SJCRH30 (cell line): ENCODE measurements around the gene TRAPPC14. TPM values are rescaled to one million over a fixed set of nuclear protein-coding genes. Genes with fewer than 3 reads are reported as not detected.
"Not testable (repeated sequence)": the region's sequence is repeated elsewhere in the genome, so short reads cannot be mapped to it uniquely, and the experiment has no call there.

Experiments used
- DNase-seq, 2 experiments: peaks; one replicate each; pipeline ENCODE4 v3.0.0-alpha.2; 2015 to 2020
- H3K27ac ChIP-seq: fragments of 250-450 bp; sonication (Bioruptor Pico); 2 replicates; pipeline ENCODE4 v1.5.1; 2020; ENCODE audit warnings: mild to moderate bottlenecking, moderate library complexity
- H3K27me3 ChIP-seq: fragments of 250-450 bp; sonication (Bioruptor Pico); 2 replicates; pipeline ENCODE4 v1.5.1; 2020; ENCODE audit warnings: mild to moderate bottlenecking, moderate library complexity
- H3K36me3 ChIP-seq: fragments of 250-450 bp; sonication (Bioruptor Pico); 2 replicates; pipeline ENCODE4 v1.5.1; 2020; ENCODE audit warnings: mild to moderate bottlenecking, moderate library complexity
- H3K4me1 ChIP-seq: fragments of 250-450 bp; sonication (Bioruptor Pico); 2 replicates; pipeline ENCODE4 v1.5.1; 2020; ENCODE audit warnings: mild to moderate bottlenecking, moderate library complexity
- H3K4me3 ChIP-seq: fragments of 250-450 bp; sonication (Bioruptor Pico); 2 replicates; pipeline ENCODE4 v1.5.1; 2020; ENCODE audit warnings: mild to moderate bottlenecking, moderate library complexity
- H3K9me3 ChIP-seq: fragments of 250-450 bp; sonication (Bioruptor Pico); replicated peaks from 2 replicates; pipeline ENCODE4 v1.5.1; 2020; ENCODE audit warnings: mild to moderate bottlenecking, moderate library complexity
- total RNA-seq: library from RNA; depleted of rRNA; stranded (reverse); fragments of >200 nt; shearing (Covaris generic); gene quantifications from 2 replicates; pipeline ENCODE4 v1.2.3, GENCODE V29; 2014; rRNA removed

TRAPPC14 gene
- 9.6 and 15.4 TPM in 2 replicates for total RNA-seq

DNA sequence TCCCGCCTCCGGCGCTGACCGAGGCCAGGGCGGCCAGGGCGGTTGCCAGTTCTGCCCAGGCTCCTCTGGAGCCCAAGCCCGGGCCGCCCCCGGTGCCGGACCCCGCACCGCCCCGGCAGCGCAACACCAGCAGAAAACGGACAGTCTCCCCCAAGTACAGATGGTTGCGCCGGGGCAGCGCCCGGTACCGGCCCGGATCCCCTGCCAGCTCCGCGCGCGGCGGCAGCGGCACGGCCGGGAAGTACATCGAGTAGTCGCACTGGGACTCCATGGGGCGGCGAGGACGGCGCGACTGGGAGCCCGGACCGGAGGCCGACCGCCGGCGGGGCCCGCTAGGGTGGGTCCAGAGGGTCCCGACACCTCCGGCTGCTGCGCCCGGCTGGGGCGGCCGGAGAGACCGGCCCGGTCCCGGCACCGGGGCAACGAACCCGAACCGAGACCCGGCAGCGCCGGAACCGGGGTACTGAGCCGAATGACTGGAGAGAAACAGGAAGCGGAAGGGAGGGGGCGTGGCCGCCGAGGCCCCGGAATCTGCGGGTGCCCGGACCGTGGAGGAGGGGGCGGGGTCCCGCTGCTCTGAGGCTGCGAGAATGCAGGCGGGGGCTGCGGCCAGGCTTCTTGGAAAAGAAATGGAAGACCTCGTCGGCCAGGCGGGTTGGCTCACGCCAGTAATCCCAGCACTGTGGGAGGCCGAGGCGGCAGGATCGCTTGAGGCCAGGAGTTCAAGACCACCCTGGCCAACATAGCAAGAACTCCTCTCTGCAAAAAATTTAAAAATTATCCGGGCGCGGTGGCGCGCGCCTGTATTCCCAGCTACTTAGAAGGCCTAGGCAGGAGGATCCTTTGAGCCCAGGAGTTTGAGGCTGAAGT, at the start of gene TRAPPC14:
Gene TRAPPC14 (minus strand): TSS at position 495 of the 870 bp plus-strand sequence. CDS start 224 bp downstream, at position 271.
- H3K4me1 ChIP-seq = peaks cover 3% of the 10 kb centered on the region; the same call in 1 of the 2 replicates
- peaks cover 11% of the 10 kb centered on the region for H3K36me3 ChIP-seq
- DNase-seq = peak; percentile 93 to 96
- H3K27me3 ChIP-seq = no peaks in the 10 kb centered on the region
- H3K9me3 ChIP-seq = no peaks in the 10 kb centered on the region
- peak within 1 kb of the TSS; percentile 100 for H3K4me3 ChIP-seq
- H3K27ac ChIP-seq = peak within 1 kb of the TSS; percentile 53

DNA sequence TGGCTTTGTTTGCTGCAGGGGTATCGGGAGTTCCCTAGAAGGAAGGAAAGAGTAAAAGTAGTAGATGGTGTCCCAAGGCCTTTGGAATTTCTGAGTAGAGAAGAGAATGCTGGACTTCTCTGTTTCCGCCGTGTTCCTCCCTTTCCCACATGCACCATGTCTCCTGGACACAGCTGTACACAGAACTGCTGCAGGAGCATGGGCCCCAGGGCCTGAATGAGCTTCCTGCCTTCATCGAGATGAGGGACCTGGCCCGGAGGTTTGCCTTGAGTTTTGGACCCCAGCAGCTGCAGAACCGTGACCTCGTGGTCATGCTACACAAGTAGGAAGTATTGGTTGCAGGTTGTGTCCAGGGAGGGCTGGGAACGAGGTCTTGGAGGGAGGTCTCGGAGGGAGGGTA, 45.9 kb upstream of the TRAPPC14 start:
- no peak for DNase-seq
- Histone ChIP-seq H3K4me3 (no peak overlapping the region), H3K4me1 (no peaks in the 10 kb centered on the region), H3K27me3 (no peaks in the 10 kb centered on the region; the same call in 1 of the 2 replicates), H3K27ac (no peak overlapping the region), H3K36me3 (no peaks in the 10 kb centered on the region), H3K9me3 (0 out of 2 replicates have a peak, but pooled peaks cover 2% of the 10 kb centered on the region)

GRCh38 chr7:100200693-100201092, 42.2 kb upstream of the TRAPPC14 start:
- H3K4me1 ChIP-seq = no peaks in the 10 kb centered on the region
- no peaks in the 10 kb centered on the region for H3K9me3 ChIP-seq
- no peaks in the 10 kb centered on the region; the same call in 1 of the 2 replicates for H3K27me3 ChIP-seq
- no peak for DNase-seq
- H3K36me3 ChIP-seq = no peaks in the 10 kb centered on the region
- no peak overlapping the region for H3K4me3 ChIP-seq
- H3K27ac ChIP-seq = no peak overlapping the region

DNA sequence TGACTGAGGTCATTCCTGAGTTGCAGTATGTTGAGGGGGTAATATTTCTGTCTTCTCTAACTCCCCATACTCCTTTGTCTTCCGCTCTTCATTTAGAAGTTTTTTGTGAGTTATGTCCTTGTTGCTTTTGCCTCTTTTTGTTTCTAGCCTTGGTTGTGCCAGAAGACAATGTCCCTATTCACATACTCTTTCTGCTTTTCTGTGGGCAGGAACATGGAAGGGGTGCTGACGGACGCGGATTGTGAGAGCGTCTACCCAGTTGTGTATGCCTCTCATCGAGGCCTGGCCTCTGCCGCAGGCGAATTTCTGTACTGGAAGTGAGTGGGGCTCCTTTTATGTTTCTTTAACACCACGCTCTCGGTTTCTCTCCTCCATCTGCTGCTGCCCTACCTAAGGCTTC, 39.7 kb upstream of the TRAPPC14 start:
- no peaks in the 10 kb centered on the region; the same call in 1 of the 2 replicates for H3K27me3 ChIP-seq
- H3K9me3 ChIP-seq = no peaks in the 10 kb centered on the region
- no peaks in the 10 kb centered on the region for H3K4me1 ChIP-seq
- H3K27ac ChIP-seq = no peak overlapping the region
- H3K4me3 ChIP-seq = no peak overlapping the region
- H3K36me3 ChIP-seq = no peaks in the 10 kb centered on the region
- no peak for DNase-seq

- H3K9me3 ChIP-seq, H3K27ac ChIP-seq, H3K4me1 ChIP-seq, H3K36me3 ChIP-seq, H3K4me3 ChIP-seq, H3K27me3 ChIP-seq, DNase-seq: not testable (repeated sequence)
Observed at GRCh38 chr7:100195901-100196322, 37.4 kb upstream of the TRAPPC14 start.

- no peaks in the 10 kb centered on the region for H3K9me3 ChIP-seq
Observed at GRCh38 chr7:100195222-100195621, 36.7 kb upstream of the TRAPPC14 start.

GRCh38 chr7:100192969-100193368, 34.4 kb upstream of the TRAPPC14 start:
- Histone ChIP-seq H3K36me3 (no peaks in the 10 kb centered on the region), H3K4me1 (no peaks in the 10 kb centered on the region), H3K27ac (no peak overlapping the region), H3K27me3 (no peaks in the 10 kb centered on the region), H3K9me3 (no peaks in the 10 kb centered on the region), H3K4me3 (no peak overlapping the region)
- no peak for DNase-seq

More at GRCh38 chr7:100195222-100195621, 36.7 kb upstream of the TRAPPC14 start:
- Histone ChIP-seq H3K4me1 (no peaks in the 10 kb centered on the region), H3K36me3 (no peaks in the 10 kb centered on the region), H3K27ac (no peak overlapping the region), H3K27me3 (no peaks in the 10 kb centered on the region), H3K4me3 (no peak overlapping the region)
- DNase-seq = no peak

DNA sequence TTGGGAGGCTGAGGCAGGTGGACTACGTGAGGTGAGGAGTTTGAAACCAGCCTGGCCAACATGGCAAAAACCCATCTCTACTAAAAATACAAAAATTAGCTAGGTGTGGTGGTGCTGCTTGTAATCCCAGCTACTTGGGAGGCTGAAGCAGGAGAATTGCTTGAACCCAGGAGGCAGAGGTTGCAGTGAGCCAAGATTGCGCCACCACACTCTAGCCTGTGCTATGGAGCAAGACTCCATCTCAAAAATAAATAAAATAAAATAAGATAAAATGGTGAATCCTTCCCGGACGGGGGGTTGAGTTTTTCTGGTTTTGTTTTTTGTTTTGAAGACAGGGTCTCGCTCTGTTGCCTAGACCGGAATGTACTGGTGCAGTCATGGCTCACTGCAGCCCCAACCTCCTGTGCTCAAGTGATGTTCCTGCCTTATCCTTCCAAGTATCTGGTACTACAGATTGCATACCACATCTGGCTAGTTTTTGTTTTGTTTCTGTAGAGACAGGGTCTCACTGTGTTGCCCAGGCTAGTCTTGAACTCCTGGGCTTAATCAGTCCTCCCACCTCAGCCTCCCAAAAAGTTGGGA, 33.8 kb upstream of the TRAPPC14 start:
- not testable (repeated sequence) for H3K9me3 ChIP-seq, DNase-seq, H3K4me3 ChIP-seq, H3K36me3 ChIP-seq, H3K27ac ChIP-seq, H3K27me3 ChIP-seq, H3K4me1 ChIP-seq

DNA sequence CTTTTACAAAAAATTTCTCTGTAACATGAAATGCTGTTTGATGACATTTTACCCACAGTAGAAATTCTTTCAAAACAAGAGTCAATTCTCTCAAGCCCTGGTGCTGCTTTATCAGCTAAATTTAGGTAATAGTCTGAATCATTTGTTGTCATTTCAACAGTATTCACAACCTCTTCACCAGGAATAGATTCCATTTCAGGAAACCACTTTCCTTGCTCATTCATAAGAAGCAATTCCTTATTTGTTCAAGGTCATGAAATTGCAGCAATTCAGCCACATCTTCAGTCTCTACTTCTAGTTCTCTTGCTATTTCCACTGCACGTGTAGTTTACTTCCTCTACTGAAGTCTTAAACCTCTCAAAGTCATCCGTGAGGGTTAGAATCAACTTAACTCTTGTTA, 33.3 kb upstream of the TRAPPC14 start:
- Histone ChIP-seq H3K27ac (no peak overlapping the region), H3K27me3 (no peaks in the 10 kb centered on the region), H3K36me3 (no peaks in the 10 kb centered on the region), H3K4me1 (no peaks in the 10 kb centered on the region), H3K9me3 (no peaks in the 10 kb centered on the region), H3K4me3 (no peak overlapping the region)
- no peak for DNase-seq

DNA sequence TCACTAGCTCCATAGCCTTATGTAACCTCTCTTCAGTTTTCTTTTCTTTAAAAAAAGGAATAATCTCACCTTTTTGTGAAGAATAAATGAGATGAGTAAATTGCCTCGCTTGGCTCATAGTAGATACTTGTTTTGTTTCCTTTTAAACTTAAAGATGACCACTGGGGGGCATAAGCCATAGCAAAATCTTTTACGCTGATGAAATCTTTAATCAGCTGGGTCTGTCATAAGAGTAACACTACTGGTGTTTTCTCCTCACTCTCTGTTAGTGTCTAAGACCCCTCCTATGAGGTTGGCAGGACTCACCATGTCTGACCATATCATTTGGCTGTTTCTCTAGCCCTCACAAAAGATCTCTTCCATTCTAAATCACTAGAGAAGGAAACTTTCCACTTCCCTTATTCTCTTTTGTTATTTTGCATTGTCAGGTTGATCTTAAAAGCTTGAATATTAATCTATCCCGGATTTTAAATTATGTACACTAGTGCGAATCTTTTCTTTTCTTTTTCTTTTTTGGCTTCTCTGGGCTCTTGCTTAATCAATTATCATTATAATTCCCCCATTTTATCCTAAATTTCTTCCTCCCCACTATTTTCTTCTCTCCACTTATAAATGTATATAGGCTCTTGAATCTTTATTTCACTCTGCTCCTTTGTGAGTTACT, 31.7 kb upstream of the TRAPPC14 start:
- no peak overlapping the region for H3K4me3 ChIP-seq
- no peaks in the 10 kb centered on the region for H3K9me3 ChIP-seq
- no peak overlapping the region for H3K27ac ChIP-seq
- no peaks in the 10 kb centered on the region for H3K27me3 ChIP-seq
- H3K4me1 ChIP-seq = no peaks in the 10 kb centered on the region
- no peaks in the 10 kb centered on the region for H3K36me3 ChIP-seq
- DNase-seq = peak in 1 of 2 experiments; percentile 54

- no peaks in the 10 kb centered on the region for H3K4me1 ChIP-seq
- no peaks in the 10 kb centered on the region for H3K27me3 ChIP-seq
- no peaks in the 10 kb centered on the region for H3K36me3 ChIP-seq
- no peak overlapping the region for H3K4me3 ChIP-seq
- H3K9me3 ChIP-seq = no peaks in the 10 kb centered on the region
- no peak overlapping the region for H3K27ac ChIP-seq
- DNase-seq = no peak
Observed at GRCh38 chr7:100189061-100189460, 30.5 kb upstream of the TRAPPC14 start.

DNA sequence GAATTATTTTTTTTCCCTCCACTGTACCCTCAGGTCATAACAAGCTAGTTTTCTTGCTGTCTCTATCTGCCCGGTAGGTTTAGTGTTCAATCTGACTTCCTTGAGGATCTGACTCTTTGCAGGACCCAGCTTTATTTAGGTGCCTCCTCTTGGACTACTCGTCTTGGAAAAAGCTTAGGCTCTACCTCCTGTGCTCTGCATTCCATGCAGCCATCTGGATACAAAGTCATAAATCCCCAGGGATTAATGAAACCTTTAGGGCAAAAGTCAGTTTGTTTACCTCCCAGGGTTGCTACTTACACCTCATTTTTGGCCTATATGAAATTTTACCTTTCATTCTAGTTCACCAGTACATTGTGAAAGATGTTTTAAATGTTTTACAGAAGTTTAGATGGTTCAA, 27.2 kb upstream of the TRAPPC14 start:
- no peak for DNase-seq
- Histone ChIP-seq H3K4me3 (no peak overlapping the region), H3K27me3 (no peaks in the 10 kb centered on the region), H3K9me3 (no peaks in the 10 kb centered on the region), H3K4me1 (no peaks in the 10 kb centered on the region), H3K27ac (no peak overlapping the region), H3K36me3 (no peaks in the 10 kb centered on the region)

GRCh38 chr7:100183090-100183489, 24.6 kb upstream of the TRAPPC14 start:
- not testable (repeated sequence) for H3K36me3 ChIP-seq, H3K27ac ChIP-seq, H3K4me3 ChIP-seq, DNase-seq, H3K4me1 ChIP-seq, H3K27me3 ChIP-seq, H3K9me3 ChIP-seq

DNA sequence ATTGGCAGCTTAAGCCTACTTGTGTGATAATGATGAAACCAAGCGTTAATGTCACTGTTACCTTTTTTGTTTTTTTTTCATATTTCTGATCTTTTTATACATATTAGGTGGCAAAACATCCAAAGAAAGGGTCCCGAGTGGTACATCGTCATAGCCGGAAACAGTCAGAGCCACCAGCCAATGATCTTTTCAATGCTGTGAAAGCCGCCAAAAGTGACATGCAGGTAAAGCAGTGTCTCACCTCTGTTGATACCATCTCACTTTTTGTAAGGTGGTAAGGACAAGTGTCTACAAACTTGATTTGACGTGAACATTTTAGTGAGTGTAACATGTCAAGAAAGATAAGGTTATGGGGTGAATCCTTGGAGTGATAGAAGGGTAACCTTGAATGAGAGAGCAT, 24.1 kb upstream of the TRAPPC14 start:
- not testable (repeated sequence) for H3K9me3 ChIP-seq

GRCh38 chr7:100180084-100180483, 21.6 kb upstream of the TRAPPC14 start:
- not testable (repeated sequence) for H3K9me3 ChIP-seq, H3K27ac ChIP-seq, DNase-seq, H3K27me3 ChIP-seq, H3K36me3 ChIP-seq, H3K4me1 ChIP-seq, H3K4me3 ChIP-seq

More for the DNA sequence above, 24.1 kb upstream of the TRAPPC14 start:
- H3K4me1 ChIP-seq, DNase-seq, H3K27ac ChIP-seq, H3K36me3 ChIP-seq, H3K27me3 ChIP-seq, H3K4me3 ChIP-seq: not testable (repeated sequence)
